GM12878 (cell line): ENCODE data around the gene WBP1L. TPM values are rescaled to one million over a fixed set of nuclear protein-coding genes. Genes with fewer than 3 reads are reported as not detected.

ENCODE experiments used
- ATAC-seq: fragments of 200-7000 bp; cut with Tn5 transposase; 3 replicates; pipeline ENCODE4 v1.9.1; 2020; ENCODE audit warnings: mild to moderate bottlenecking, moderate library complexity
- BruUV-seq: library from RNA; stranded (reverse); fragments of 400-500 nt; replicated peaks from 2 replicates; lab custom pipeline; 2021; lab: Mats Ljungman, UMichigan
- CTCF ChIA-PET: fragments of 300-600 bp; sonication (Branson Sonifier 250); formaldehyde crosslinking; extraction: SDS; loops from one replicate; lab custom pipeline; 2021; ENCODE audit warnings: inconsistent platforms; lab: Yijun Ruan, JAX
- POLR2A ChIA-PET: fragments of 350-600 bp; formaldehyde crosslinking; extraction: SDS; loops from one replicate; lab custom pipeline; 2021; ENCODE audit warnings: inconsistent platforms; lab: Charles Lee
- RAD21 ChIA-PET: fragments of 300-600 bp; sonication (Branson Sonifier 250); formaldehyde crosslinking; loops from one replicate; lab custom pipeline; 2023; ENCODE audit warnings: antibody characterized with exemption; ENCODE audit not compliant: unreplicated experiment; lab: Charles Lee
- SMC1A ChIA-PET: fragments of 300-600 bp; sonication (Branson Sonifier 250); formaldehyde crosslinking; loops from one replicate; lab custom pipeline; 2023; ENCODE audit not compliant: unreplicated experiment, uncharacterized antibody; lab: Charles Lee
- DNase-seq: peaks from one replicate; pipeline ENCODE4 v3.0.0-alpha.2; 2011; ENCODE audit warnings: low read depth, low spot score
- FAIRE-seq: peaks from 3 replicates; lab custom pipeline; 2011; peaks lifted over from hg19 to GRCh38; lab: Jason Lieb, UNC
- H2AFZ ChIP-seq: 2 replicates; pipeline ENCODE4 v1.6.0; 2011; ENCODE audit warnings: low read depth, low read length, control low read depth; ENCODE audit not compliant: control insufficient read depth
- H3K27ac ChIP-seq: 2 replicates; pipeline ENCODE4 v1.5.1; 2011; ENCODE audit warnings: control low read depth; ENCODE audit not compliant: control insufficient read depth, insufficient read depth
- H3K27me3 ChIP-seq, 2 experiments: replicated peaks in 1 of 2; 2 replicates each; pipeline versions ENCODE4 v1.6.0 to v1.6.1; 2011; ENCODE audit warnings: low read length in 1 of 2; ENCODE audit not compliant: control insufficient read depth in 2 of 2, insufficient read depth in 2 of 2
- H3K36me3 ChIP-seq, 2 experiments: 2 replicates each; pipeline ENCODE4 v1.5.1; 2011; ENCODE audit warnings: low read length in 1 of 2; ENCODE audit not compliant: control insufficient read depth in 2 of 2, insufficient read depth in 2 of 2
- H3K4me1 ChIP-seq: 2 replicates; pipeline ENCODE4 v1.6.1; 2011; ENCODE audit warnings: mild to moderate bottlenecking, low read length, moderate library complexity, mixed read lengths; ENCODE audit not compliant: control insufficient read depth, insufficient read depth
- H3K4me2 ChIP-seq: 2 replicates; pipeline ENCODE4 v1.6.0; 2011; ENCODE audit warnings: control low read depth; ENCODE audit not compliant: control insufficient read depth, insufficient read depth
- H3K4me3 ChIP-seq: fragments of 200-600 bp; sonication (generic); 2 replicates; pipeline ENCODE4 v1.5.1; 2016
- H3K79me2 ChIP-seq: 2 replicates; pipeline ENCODE4 v1.6.0; 2011; ENCODE audit warnings: low read length; ENCODE audit not compliant: control insufficient read depth, insufficient read depth
- H3K9ac ChIP-seq: 2 replicates; pipeline ENCODE4 v1.8.0; 2011; ENCODE audit warnings: low read length, control low read depth, mixed read lengths; ENCODE audit not compliant: control insufficient read depth, insufficient read depth
- H3K9me3 ChIP-seq: replicated peaks from 3 replicates; pipeline ENCODE4 v1.5.1; 2011; ENCODE audit warnings: mild to moderate bottlenecking, low read length; ENCODE audit not compliant: control insufficient read depth, insufficient read depth
- H4K20me1 ChIP-seq: 2 replicates; pipeline ENCODE4 v1.6.0; 2011; ENCODE audit not compliant: control insufficient read depth, insufficient read depth
- CREB1 ChIP-seq: IDR thresholded peaks from 2 replicates; pipeline ENCODE4 v1.6.1; 2012; ENCODE audit warnings: low read depth, mild to moderate bottlenecking, inconsistent platforms
- EP300 ChIP-seq, 2 experiments: fragments of 150-350 bp in 1 of 2; IDR thresholded peaks; 2 replicates each; pipeline ENCODE4 v1.6.1; 2011 to 2012; ENCODE audit warnings: low read depth in 2 of 2, low read length in 2 of 2, borderline replicate concordance in 1 of 2, improper control_type of control experiment in 1 of 2, inconsistent platforms in 1 of 2; ENCODE audit not compliant: control insufficient read depth in 1 of 2
- GABPA ChIP-seq: IDR thresholded peaks from 2 replicates; pipeline ENCODE4 v1.6.1; 2014; ENCODE audit warnings: antibody characterized with exemption, low read depth, mild to moderate bottlenecking, inconsistent platforms
- MXI1 ChIP-seq: fragments of 150-350 bp; IDR thresholded peaks from 2 replicates; pipeline ENCODE4 v1.6.1; 2011; ENCODE audit warnings: low read depth, mild to moderate bottlenecking, inconsistent platforms, low read length, improper control_type of control experiment
- NBN ChIP-seq: fragments of 450-650 bp; IDR thresholded peaks from 2 replicates; pipeline ENCODE4 v1.6.1; 2016
- NR2C1 ChIP-seq: fragments of 450-650 bp; IDR thresholded peaks from 2 replicates; pipeline ENCODE4 v1.6.1; 2017; ENCODE audit warnings: antibody characterized with exemption, mild to moderate bottlenecking, moderate library complexity
- PAX5 ChIP-seq: IDR thresholded peaks from 2 replicates; pipeline ENCODE4 v1.6.1; 2011; ENCODE audit warnings: low read depth, low read length, borderline replicate concordance
- POLR2A ChIP-seq: IDR thresholded peaks from 2 replicates; pipeline ENCODE4 v1.6.1; 2011; ENCODE audit warnings: low read depth, mild to moderate bottlenecking, low read length
- RAD21 ChIP-seq: IDR thresholded peaks from 2 replicates; pipeline ENCODE4 v1.6.1; 2011; ENCODE audit warnings: mild to moderate bottlenecking, low read depth, low read length, moderate library complexity; ENCODE audit not compliant: insufficient read depth
- RBBP5 ChIP-seq: fragments of 200-600 bp; sonication (generic); conservative IDR thresholded peaks from 2 replicates; pipeline ENCODE4 v1.6.1; 2016
- SMC3 ChIP-seq: IDR thresholded peaks from 2 replicates; pipeline ENCODE4 v1.6.1; 2011; ENCODE audit warnings: low read length, improper control_type of control experiment, borderline replicate concordance
- STAT1 ChIP-seq: fragments of 450-650 bp; conservative IDR thresholded peaks from 2 replicates; pipeline ENCODE4 v1.6.1; 2014; ENCODE audit warnings: antibody characterized with exemption, mild to moderate bottlenecking
- SUPT20H ChIP-seq: IDR thresholded peaks from 2 replicates; pipeline ENCODE4 v1.6.1; 2011; ENCODE audit warnings: low read depth, mild to moderate bottlenecking, low read length, moderate library complexity, borderline replicate concordance; ENCODE audit not compliant: control insufficient read depth
- TBL1XR1 ChIP-seq: IDR thresholded peaks from 2 replicates; pipeline ENCODE4 v1.6.1; 2012; ENCODE audit warnings: low read depth, low read length, improper control_type of control experiment
- WGBS: methylation state at CpG from one replicate; pipeline ENCODE4 v1.1.6; 2016; ENCODE audit warnings: low lambda C conversion rate; ENCODE audit not compliant: insufficient replicate concordance, insufficient coverage; ENCODE audit errors: missing lambda C conversion rate; 5-methylcytosine and 5-hydroxymethylcytosine counted together
- in situ Hi-C: fragments of 300-500 bp; cut with MboI; formaldehyde crosslinking; loops from 9 replicates; pipeline ENCODE4 v1.14.3; 2018; ENCODE audit warnings: mixed read lengths
- intact Hi-C: fragments of 100-400 bp; cut with micrococcal nuclease; formaldehyde crosslinking; loops from one replicate; pipeline ENCODE4 v1.14.2; 2022; ENCODE audit not compliant: unreplicated experiment
- polyA plus RNA-seq, 11 experiments: library from polyadenylated mRNA; depleted of rRNA in 4 of 11; unstranded in 6 of 11; stranded (reverse) in 5 of 11; fragments of >200 nt; fragmentation: Nextera tagmentation in 4 of 11; fragmentation: Illumina TruSeq in 1 of 11; extraction: Ambion mirVana in 4 of 11; extraction: Trizol in 1 of 11; gene quantifications; 1 replicate in 1 of 11; 2 replicates in 10 of 11; pipeline versions ENCODE4 v1.2.1 to v1.2.3, GENCODE V29; 2011 to 2016; ENCODE audit warnings: inconsistent platforms in 2 of 11, missing spikeins in 2 of 11, low read depth in 1 of 11
- total RNA-seq, 4 experiments: library from RNA; depleted of rRNA in 3 of 4; stranded (reverse); fragments of >200 nt in 3 of 4; fragmentation: Illumina TruSeq in 1 of 4; extraction: Trizol in 1 of 4; gene quantifications; 2 replicates each; pipeline versions ENCODE4 v1.2.1 to v1.2.3, GENCODE V29; 2013 to 2021
- TF ChIP-seq, protein P1 (sequence below): fragments of 450-650 bp; IDR thresholded peaks from 2 replicates; pipeline ENCODE4 v1.6.1; 2016; ENCODE audit warnings: mild to moderate bottlenecking, moderate library complexity, borderline replicate concordance
- TF ChIP-seq, protein P2 (sequence below): fragments of 450-650 bp; IDR thresholded peaks from 2 replicates; pipeline ENCODE4 v1.6.1; 2016; ENCODE audit warnings: mild to moderate bottlenecking
- TF ChIP-seq, protein P3 (sequence below): fragments of 450-650 bp; conservative IDR thresholded peaks from 2 replicates; pipeline ENCODE4 v1.6.1; 2017; ENCODE audit warnings: mild to moderate bottlenecking, moderate library complexity

WBP1L gene
- total and polyA plus RNA-seq, 10 of the 15 experiments (the other 5 are each of a cell fraction or from before 2014, with no cell fraction given) = 3.7 to 18.8 (median 12.3) TPM

DNA sequence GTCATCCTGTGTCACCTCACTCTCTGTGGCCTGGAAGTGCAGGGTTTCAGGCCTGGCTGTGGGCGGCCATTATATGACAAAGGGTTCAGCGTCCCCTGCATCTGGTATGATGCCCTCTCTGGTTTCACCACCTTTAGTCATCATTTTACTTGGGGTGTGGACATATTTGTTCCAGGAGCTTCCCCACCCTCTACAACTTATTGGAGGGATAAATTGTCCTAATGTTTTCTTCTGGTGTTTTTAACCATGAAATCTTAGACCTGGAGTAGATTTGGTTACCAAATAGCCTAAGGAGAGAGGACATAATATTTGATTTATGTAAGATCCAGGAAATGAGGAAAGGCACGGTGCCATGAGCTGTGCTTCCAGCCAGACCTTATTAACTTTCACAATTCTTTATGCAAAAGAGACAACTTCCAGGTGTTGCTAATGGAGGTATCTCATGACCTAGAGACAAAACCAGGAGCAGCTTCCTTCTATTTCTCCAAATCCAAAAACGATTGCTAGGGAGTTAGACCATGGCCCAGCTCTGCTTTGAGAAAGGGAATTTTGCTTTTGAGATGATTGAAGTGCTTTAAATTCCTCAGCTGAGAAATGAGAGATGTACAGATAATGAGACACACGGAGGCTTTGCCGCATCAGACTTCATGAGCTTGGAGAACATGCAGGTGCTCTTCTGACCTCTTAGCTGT is 20.9 kb downstream of the WBP1L start:
- peaks cover 0 to 4% of the 10 kb centered on the region in 2 experiments; a peak in 2 of 4 replicates for H3K36me3 ChIP-seq
- no peak overlapping the region for H3K27ac ChIP-seq
- intact Hi-C loops (no loop called here), in situ Hi-C loops (no loop called here)
- no peak overlapping the region for H3K9ac ChIP-seq
- no peak for DNase-seq
- TF ChIP-seq MXI1 (no peak), STAT1 (no peak), RBBP5 (no peak), POLR2A (no peak), NR2C1 (no peak), TBL1XR1 (no peak), SUPT20H (no peak), PAX5 (no peak), EP300 (IDR thresholded peaks at IDR 0.05; ENCODE audit: borderline replicate concordance in 1 of 2, control insufficient read depth in 1 of 2, low read depth in 2 of 2, low read length in 2 of 2) (no peak), SMC3 (no peak), RAD21 (no peak), GABPA (no peak), NBN (no peak), CREB1 (no peak)
- TF ChIP-seq, protein P1, sequence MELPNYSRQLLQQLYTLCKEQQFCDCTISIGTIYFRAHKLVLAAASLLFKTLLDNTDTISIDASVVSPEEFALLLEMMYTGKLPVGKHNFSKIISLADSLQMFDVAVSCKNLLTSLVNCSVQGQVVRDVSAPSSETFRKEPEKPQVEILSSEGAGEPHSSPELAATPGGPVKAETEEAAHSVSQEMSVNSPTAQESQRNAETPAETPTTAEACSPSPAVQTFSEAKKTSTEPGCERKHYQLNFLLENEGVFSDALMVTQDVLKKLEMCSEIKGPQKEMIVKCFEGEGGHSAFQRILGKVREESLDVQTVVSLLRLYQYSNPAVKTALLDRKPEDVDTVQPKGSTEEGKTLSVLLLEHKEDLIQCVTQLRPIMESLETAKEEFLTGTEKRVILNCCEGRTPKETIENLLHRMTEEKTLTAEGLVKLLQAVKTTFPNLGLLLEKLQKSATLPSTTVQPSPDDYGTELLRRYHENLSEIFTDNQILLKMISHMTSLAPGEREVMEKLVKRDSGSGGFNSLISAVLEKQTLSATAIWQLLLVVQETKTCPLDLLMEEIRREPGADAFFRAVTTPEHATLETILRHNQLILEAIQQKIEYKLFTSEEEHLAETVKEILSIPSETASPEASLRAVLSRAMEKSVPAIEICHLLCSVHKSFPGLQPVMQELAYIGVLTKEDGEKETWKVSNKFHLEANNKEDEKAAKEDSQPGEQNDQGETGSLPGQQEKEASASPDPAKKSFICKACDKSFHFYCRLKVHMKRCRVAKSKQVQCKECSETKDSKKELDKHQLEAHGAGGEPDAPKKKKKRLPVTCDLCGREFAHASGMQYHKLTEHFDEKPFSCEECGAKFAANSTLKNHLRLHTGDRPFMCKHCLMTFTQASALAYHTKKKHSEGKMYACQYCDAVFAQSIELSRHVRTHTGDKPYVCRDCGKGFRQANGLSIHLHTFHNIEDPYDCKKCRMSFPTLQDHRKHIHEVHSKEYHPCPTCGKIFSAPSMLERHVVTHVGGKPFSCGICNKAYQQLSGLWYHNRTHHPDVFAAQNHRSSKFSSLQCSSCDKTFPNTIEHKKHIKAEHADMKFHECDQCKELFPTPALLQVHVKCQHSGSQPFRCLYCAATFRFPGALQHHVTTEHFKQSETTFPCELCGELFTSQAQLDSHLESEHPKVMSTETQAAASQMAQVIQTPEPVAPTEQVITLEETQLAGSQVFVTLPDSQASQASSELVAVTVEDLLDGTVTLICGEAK = no peak
- TF ChIP-seq, protein P2, sequence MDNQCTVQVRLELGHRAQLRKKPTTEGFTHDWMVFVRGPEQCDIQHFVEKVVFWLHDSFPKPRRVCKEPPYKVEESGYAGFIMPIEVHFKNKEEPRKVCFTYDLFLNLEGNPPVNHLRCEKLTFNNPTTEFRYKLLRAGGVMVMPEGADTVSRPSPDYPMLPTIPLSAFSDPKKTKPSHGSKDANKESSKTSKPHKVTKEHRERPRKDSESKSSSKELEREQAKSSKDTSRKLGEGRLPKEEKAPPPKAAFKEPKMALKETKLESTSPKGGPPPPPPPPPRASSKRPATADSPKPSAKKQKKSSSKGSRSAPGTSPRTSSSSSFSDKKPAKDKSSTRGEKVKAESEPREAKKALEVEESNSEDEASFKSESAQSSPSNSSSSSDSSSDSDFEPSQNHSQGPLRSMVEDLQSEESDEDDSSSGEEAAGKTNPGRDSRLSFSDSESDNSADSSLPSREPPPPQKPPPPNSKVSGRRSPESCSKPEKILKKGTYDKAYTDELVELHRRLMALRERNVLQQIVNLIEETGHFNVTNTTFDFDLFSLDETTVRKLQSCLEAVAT = no peak
- TF ChIP-seq, protein P3, sequence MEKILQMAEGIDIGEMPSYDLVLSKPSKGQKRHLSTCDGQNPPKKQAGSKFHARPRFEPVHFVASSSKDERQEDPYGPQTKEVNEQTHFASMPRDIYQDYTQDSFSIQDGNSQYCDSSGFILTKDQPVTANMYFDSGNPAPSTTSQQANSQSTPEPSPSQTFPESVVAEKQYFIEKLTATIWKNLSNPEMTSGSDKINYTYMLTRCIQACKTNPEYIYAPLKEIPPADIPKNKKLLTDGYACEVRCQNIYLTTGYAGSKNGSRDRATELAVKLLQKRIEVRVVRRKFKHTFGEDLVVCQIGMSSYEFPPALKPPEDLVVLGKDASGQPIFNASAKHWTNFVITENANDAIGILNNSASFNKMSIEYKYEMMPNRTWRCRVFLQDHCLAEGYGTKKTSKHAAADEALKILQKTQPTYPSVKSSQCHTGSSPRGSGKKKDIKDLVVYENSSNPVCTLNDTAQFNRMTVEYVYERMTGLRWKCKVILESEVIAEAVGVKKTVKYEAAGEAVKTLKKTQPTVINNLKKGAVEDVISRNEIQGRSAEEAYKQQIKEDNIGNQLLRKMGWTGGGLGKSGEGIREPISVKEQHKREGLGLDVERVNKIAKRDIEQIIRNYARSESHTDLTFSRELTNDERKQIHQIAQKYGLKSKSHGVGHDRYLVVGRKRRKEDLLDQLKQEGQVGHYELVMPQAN = no peak
- no peak overlapping the region for H3K4me2 ChIP-seq
- H3K27me3 ChIP-seq = no peaks in the 10 kb centered on the region
- ATAC-seq = no peak
- H3K4me1 ChIP-seq = peaks cover 9% of the 10 kb centered on the region
- SMC1A ChIA-PET = interaction anchor here (1.0 to 2.5 kb wide), 3 partner anchors 11 to 72 kb away, joined by 3 to 9 read pairs (median 4); partner anchors contain the start of gene CYP17A1
- RAD21 ChIA-PET = no interaction called here
- CTCF ChIA-PET = interaction anchor here (0.6 to 4.7 kb wide), 4 partner anchors 11 to 548 kb away, joined by 3 to 32 read pairs (median 6); partner anchors contain the start of gene WBP1L
- H4K20me1 ChIP-seq = no peaks in the 10 kb centered on the region
- no peak overlapping the region for H3K4me3 ChIP-seq
- no peak overlapping the region for H2AFZ ChIP-seq
- WGBS = 87% methylated on average over 6 of the region's 6 CpGs
- FAIRE-seq = no peak
- H3K9me3 ChIP-seq = no peaks in the 10 kb centered on the region
- BruUV-seq = TSS peak; percentile 15
- POLR2A ChIA-PET = interaction anchor here (0.5 kb wide), 1 partner anchor 98 kb away, joined by 3 read pairs; no protein-coding TSS in a partner anchor
- peaks cover 2% of the 10 kb centered on the region for H3K79me2 ChIP-seq
